Forelimb muscle (tissue), 1 donor: ENCODE results near the gene PTPN12. TPM values are rescaled to one million over a fixed set of nuclear protein-coding genes. Genes with fewer than 3 reads are reported as not detected.

Source experiments
- DNase-seq: peaks from one replicate; pipeline ENCODE4 v3.0.0-alpha.2; 2013; ENCODE audit warnings: low read depth
- polyA plus RNA-seq: library from polyadenylated mRNA; unstranded; fragments of 120-200 nt; gene quantifications from one replicate; pipeline ENCODE4 v1.2.1, GENCODE V29; 2013; ENCODE audit not compliant: insufficient read length

Gene PTPN12
- polyA plus RNA-seq, 1 donor, result 54.2 TPM

- DNase-seq, result no peak
Observed at GRCh38 chr7:77662869-77663268, 125.8 kb downstream of the PTPN12 start.

- no peak for DNase-seq
Observed at GRCh38 chr7:77664715-77665114, 127.6 kb downstream of the PTPN12 start.

GRCh38 chr7:77665161-77665560, 128.1 kb downstream of the PTPN12 start:
- DNase-seq, result no peak

DNA sequence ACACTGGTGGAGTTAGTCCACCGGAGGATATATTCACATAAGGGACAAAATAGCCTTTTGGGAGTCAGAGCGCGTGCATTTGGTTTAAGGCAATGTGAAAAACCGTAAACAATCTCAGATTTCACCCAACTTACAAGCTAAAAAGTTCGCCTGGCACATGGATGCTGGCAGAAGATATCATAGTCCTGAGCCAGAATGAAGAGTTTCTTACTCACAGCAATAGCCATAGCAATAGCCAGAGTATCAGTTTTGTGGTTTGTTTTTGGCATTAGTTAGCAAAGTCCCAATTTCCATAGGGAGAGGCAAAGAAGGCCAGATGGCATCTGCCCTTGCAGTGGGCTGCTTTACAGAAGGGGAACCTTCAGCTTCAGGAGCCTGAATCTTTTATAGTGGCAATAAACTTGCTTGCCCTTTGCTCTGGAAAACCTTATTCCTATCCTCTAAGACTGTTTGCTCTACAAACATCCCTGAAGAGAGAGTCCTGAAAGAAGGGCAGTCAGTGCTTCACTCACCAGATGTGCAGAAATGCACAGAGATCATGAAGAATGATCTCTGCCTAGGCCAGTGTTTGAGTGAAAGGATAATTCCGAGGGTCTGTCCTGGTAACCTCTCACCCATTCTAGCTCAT, 130.5 kb downstream of the PTPN12 start:
- DNase-seq, result no peak

DNA sequence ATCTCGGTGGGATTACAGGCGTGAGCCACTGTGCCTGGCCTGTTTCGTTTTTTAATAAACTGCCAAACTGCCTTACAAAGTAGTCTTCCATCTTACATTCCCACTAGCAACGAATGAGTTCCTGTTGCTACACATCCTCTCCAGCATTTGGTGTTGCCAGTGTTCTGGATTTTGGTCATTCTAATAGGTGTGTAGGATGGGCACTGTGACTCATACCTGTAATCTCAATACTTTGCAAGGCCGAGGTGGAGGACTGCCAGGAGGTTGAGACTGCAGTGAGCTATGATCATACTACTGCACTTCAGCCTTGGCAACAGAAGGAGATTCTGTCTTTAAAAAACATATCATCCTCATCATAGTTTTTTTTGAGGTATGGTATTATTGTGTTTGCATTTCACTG, 137.8 kb downstream of the PTPN12 start:
- no peak for DNase-seq

DNA sequence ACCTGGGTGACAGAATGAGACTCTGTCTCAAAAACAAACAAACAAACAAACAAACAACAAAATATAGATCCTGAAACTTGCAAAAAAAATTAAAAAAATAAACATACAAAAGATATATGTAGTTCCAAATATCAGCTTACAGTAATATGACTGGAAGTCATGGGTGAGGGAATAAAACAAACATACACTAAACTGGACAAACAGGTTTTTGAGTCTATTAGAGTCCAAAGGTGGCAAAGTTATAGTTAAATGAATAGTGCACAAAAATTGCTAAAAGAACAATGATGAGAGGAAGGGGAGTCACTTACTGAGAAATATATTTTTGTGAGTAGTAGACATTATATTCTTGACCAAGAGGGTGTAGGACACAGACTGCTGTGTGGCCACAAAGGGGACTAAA, 142.5 kb downstream of the PTPN12 start:
- DNase-seq, result no peak

GRCh38 chr7:77680266-77680665, 143.2 kb downstream of the PTPN12 start:
- DNase-seq, result no peak

- no peak for DNase-seq
Observed at GRCh38 chr7:77684030-77684429, 146.9 kb downstream of the PTPN12 start.

DNA sequence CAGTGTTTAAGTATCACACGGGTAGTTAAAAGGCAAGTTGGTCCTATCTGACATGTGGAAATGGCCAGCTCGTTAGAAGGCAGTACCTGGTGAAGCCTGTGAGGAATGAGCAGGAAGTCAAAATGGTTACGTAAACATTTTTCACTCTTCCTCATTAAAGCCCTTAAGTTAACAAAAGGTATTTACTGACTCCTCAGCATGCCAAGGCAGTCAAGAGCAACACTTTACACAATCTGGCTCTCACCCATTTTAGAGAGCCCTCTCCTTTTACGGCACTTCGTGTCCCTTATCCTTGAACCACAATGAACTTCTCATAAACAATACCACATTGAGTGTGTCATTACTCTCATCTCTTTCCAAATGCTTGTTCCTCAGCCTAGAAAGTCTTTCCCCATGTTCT, 148.1 kb downstream of the PTPN12 start:
- DNase-seq, result no peak

DNA sequence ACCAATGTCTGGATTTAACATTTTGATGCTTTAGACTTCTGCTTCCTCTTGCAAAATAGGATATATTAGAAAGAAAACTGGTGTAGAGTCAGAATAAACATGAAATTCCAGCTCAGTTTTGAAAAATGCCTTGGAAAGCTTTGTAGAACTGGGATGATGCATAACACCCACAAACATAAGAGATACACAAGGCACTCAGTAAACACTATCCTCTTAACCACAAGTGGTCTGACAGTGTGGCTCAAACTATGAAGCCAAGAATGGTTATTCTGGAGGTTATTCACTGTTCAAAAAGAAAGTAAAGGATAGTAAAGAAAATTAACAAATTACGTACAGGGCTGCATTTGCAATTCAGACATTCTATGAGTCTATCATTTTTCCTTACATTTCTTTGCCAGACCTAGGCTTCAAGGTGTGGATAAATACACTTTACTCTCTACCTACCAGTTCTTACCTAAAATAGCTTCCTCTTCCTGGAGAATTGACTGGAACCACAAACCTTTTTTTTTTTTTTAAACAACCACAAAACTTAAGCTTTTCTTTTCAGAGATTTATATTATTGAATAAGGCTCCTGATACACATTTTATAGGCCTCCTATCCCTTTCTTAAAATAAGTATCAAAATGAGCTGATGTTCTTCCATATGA, 150.1 kb downstream of the PTPN12 start:
- DNase-seq, result no peak

DNA sequence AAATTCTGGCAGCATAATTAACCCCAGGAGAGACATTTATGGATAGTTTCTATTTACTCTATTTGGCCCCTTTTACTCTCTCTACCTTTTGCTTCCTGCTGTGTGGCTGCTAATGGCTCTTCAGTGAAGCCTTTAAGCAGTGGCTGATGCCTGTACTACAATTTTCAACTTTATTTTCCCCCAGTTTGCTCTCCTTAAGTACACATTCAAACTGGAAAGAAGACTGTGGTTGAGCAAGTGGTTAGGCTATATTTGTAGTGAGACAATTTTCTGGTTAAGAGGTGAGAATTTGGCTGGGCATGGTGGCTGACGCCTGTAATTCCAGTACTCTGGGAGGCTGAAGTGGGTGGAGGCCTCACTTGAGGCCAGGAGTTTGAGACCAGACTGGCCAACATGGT, 150.7 kb downstream of the PTPN12 start:
- no peak for DNase-seq

Other genes starting within 250 kb of the PTPN12 start
- gene GSAP, start 120.9 kb upstream of the PTPN12 start, polyA plus RNA-seq, result 5.6 TPM
- gene RSBN1L, start 159.2 kb downstream of the PTPN12 start, polyA plus RNA-seq, result 15.9 TPM